Measurements from ENCODE around the gene KBTBD2.
"Not testable (repeated sequence)": the region's sequence is repeated elsewhere in the genome, so short reads cannot be mapped to it uniquely, and the experiment has no call there.

Gene KBTBD2

GRCh38 chr7:32892521-32893206 lies 1.1 kb upstream of the KBTBD2 start:
- peak; percentile 71 for DNase-seq

- peak; percentile 98 for DNase-seq
These were observed 400 bp upstream of the KBTBD2 start for GRCh38 chr7:32891800-32892520.

- DNase-seq: no peak
These were observed 842 bp downstream of the KBTBD2 start for GRCh38 chr7:32890793-32891042.

GRCh38 chr7:32890010-32890792 lies 1.4 kb downstream of the KBTBD2 start:
- DNase-seq: peak; percentile 58

GRCh38 chr7:32888505-32888904 lies 3.1 kb downstream of the KBTBD2 start:
- no peak for DNase-seq

GRCh38 chr7:32887395-32887794 lies 4.2 kb downstream of the KBTBD2 start:
- DNase-seq: no peak

- DNase-seq: no peak
These were observed 10.2 kb downstream of the KBTBD2 start for GRCh38 chr7:32881074-32881982.

- no peak for DNase-seq
These were observed 12.1 kb downstream of the KBTBD2 start for GRCh38 chr7:32879460-32879859.

GRCh38 chr7:32878023-32878422 lies 13.5 kb downstream of the KBTBD2 start:
- DNase-seq: not testable (repeated sequence)

GRCh38 chr7:32872421-32872820 lies 19.1 kb downstream of the KBTBD2 start:
- no peak for DNase-seq

- peak; percentile 43 for DNase-seq
These were observed 19.8 kb downstream of the KBTBD2 start for GRCh38 chr7:32871624-32872371.

GRCh38 chr7:32870298-32870697 lies 21.3 kb downstream of the KBTBD2 start:
- peak; percentile 34 for DNase-seq

GRCh38 chr7:32869716-32870115 lies 21.8 kb downstream of the KBTBD2 start:
- no peak for DNase-seq

- no peak for DNase-seq
These were observed 23.4 kb downstream of the KBTBD2 start for GRCh38 chr7:32868116-32868515.

- DNase-seq: no peak
These were observed 26.0 kb downstream of the KBTBD2 start for GRCh38 chr7:32865448-32866030.

- DNase-seq: not testable (repeated sequence)
These were observed 27.7 kb downstream of the KBTBD2 start for GRCh38 chr7:32863872-32864271.

- no peak for DNase-seq
These were observed 31.5 kb downstream of the KBTBD2 start for GRCh38 chr7:32860090-32860489.

GRCh38 chr7:32858648-32859047 lies 32.9 kb downstream of the KBTBD2 start:
- no peak for DNase-seq

- DNase-seq: not testable (repeated sequence)
These were observed 34.5 kb downstream of the KBTBD2 start for GRCh38 chr7:32857063-32857462.

GRCh38 chr7:32855837-32856775 lies 35.5 kb downstream of the KBTBD2 start:
- not testable (repeated sequence) for DNase-seq

- not testable (repeated sequence) for DNase-seq
These were observed 40.9 kb downstream of the KBTBD2 start for GRCh38 chr7:32850654-32851053.

Measured in activated CD4-positive, alpha-beta T cell treated with anti-CD3 and anti-CD28 coated beads, Interleukin-2, Interleukin-6, amounts not matched to agents 100 ng/mL and 50 ng/mL, durations not matched to agents 16 hours and 8 hours (primary cell).